ENCODE measurements around the gene PURB.

- TF ChIP-seq CTCF (IDR thresholded peaks at IDR 0.05; ENCODE audit: low read length), result no peak
- TF ChIP-seq EZH2phosphoT487 (IDR thresholded peaks at IDR 0.05; ENCODE audit: low read length), result no peak
- no peak for TF ChIP-seq EZH2 (optimal IDR thresholded peaks at IDR 0.05; ENCODE audit: low read depth, low read length)
Observed at GRCh38 chr7:44872787-44873186, 12.5 kb downstream of the PURB start.
